HG03159 (cell line): ENCODE measurements around the gene MMP12.

Experiments used
- ATAC-seq: cut with Tn5 transposase; IDR thresholded peaks from one replicate; pipeline ENCODE4 v1.9.1; 2021; ENCODE audit warnings: mild to moderate bottlenecking, moderate library complexity; ENCODE audit not compliant: unreplicated experiment

Gene MMP12

DNA sequence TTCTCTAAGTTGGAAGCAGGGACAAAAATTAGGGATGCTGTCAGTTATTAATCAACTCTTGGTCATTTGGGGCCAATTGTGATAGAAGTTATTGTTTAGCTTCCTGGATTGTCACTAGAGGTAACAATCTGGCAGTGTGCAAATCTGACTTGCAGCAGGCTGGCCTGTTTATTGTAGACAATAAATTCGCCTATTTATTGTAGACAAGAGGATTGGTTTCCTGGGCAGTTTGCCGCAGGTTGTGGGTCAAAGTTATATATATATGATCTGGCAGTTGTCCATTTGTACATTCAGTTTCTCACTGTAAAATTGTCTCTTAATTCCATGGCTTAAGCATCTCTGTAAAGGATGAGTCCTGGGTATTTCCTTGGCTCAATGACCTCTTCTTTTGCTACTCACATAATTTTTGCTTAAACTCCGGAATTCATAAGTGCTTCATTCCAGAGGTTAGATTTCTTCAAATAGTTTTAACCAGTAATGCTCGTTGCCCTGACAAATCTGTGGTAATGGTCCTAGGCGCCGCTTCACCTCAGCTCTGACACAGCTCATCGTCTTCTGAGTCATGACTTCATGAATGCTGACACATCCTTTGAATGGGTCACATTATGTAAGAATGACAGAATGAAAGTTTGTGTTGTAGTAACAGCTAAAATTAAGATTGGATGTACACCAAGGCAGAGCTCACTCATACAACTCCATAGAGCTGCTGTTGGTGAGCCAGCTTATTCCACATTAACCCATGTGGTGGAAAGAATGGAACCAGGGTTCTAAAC, 23.6 kb downstream of the MMP12 start:
- no peak for ATAC-seq

GRCh38 chr11:102849311-102849710, 25.5 kb downstream of the MMP12 start:
- ATAC-seq: no peak

GRCh38 chr11:102846292-102846691, 28.5 kb downstream of the MMP12 start:
- ATAC-seq: no peak

GRCh38 chr11:102843489-102843888, 31.3 kb downstream of the MMP12 start, which contains the start of gene MMP3:
MMP3 (minus strand) TSS chr11:102843609; CDS start chr11:102843546, 63 bp downstream.
- no peak for ATAC-seq

- no peak for ATAC-seq
These were observed 31.9 kb downstream of the MMP12 start for GRCh38 chr11:102842930-102843329.

DNA sequence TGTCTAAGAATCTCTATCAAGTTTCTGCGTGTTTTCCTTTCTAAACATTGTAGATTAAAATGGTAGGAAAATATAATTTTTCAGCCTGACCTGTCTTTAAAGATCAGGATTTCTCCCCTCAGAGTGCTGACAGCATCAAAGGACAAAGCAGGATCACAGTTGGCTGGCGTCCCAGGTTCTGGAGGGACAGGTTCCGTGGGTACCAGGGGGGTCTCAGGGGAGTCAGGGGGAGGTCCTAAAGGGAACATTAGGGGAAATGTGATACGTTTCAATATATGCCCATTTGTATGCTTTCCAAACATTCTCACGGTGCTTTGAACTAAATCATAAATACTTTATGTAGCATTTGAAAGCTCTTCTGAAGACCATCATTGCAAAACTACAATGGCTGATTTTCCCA, 34.8 kb downstream of the MMP12 start:
- ATAC-seq: no peak

- ATAC-seq: no peak
These were observed 37.1 kb downstream of the MMP12 start for GRCh38 chr11:102837646-102838045.

DNA sequence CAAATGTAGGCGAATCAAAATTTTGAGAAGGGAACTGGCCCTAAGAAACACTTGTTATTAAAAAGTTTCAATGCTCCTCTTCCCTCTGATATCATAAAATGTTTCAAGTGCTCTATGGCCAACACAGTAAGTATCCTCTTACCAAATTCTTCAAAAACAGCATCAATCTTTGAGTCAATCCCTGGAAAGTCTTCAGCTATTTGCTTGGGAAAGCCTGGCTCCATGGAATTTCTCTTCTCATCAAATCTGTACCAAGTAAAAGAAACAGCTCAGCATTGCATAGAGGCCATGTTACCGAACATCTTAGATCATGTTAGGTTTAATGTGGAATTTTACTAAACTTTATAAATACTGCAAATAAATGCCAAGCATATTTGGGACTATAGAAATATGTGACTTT, 37.6 kb downstream of the MMP12 start:
- ATAC-seq: no peak

DNA sequence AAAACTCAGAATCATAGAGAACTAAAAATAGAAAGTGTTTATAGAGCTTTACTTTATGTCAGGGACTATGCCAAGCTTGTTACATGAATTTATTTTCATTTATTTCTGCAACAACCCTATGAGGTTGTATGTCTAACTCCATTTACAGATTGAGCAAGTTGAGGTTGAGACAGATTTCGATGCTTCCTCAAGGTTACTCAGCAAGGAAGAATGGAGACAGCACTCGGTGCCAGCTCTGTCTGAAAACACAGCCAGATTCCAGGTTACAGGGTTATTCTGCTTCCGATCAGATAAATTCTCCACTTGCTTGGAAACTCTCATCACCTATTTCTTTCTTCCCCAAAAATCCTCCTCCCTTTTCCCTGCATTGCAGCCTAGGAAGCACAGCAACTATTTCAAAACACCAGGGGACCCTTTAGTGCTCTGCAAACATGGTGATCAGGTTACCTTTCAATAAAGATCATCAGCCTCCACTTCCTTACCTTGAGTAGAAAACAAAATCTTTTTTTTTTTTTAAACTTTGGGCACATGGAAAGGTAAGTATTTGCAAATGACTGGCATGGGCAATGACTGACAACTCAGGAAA, 38.4 kb downstream of the MMP12 start:
- ATAC-seq: no peak

DNA sequence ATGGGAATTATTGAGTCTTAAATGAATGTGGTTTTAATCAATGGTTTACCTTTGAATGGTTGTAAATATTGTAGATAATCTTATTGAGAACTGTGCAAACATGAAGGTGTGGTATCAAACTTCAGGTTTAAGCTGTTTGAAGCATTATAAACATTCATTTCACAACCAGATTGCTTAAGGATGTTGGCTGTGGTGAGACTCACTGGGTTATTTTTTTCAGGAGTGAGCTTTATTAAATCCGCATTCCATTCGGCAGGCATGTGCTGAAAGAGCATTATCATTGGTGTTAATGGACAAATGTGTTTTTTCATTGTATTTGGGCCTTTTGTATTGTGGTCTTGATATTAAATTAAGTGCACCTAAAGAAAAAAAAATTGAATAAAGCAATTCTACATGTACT, 41.1 kb downstream of the MMP12 start:
- ATAC-seq: no peak

DNA sequence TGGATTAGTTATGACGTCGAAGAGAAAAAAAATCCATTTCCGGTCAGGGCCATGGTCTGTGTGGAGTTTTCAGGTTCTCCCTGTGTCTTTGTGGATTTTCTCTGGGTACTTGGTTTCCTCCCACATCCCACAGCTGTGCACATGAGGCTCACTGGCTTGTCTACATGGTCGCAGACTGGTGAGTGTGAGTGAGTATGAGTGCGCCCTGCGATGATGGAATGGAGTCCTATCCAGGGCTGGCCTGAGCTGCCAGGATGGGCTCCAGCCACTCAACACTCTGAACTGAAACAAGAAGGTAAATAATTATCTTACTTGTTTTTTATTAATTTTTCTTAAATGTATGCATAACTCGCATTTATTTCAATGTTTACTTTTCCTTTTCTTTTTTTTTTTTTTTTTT, 42.2 kb downstream of the MMP12 start:
- no peak for ATAC-seq

- ATAC-seq: no peak
These were observed 43.0 kb downstream of the MMP12 start for GRCh38 chr11:102831489-102832440.

- ATAC-seq: no peak
These were observed 43.7 kb downstream of the MMP12 start for GRCh38 chr11:102831128-102831488.

- no peak for ATAC-seq
These were observed 44.6 kb downstream of the MMP12 start for GRCh38 chr11:102830001-102830727.

GRCh38 chr11:102829316-102830000, 45.3 kb downstream of the MMP12 start:
- no peak for ATAC-seq

DNA sequence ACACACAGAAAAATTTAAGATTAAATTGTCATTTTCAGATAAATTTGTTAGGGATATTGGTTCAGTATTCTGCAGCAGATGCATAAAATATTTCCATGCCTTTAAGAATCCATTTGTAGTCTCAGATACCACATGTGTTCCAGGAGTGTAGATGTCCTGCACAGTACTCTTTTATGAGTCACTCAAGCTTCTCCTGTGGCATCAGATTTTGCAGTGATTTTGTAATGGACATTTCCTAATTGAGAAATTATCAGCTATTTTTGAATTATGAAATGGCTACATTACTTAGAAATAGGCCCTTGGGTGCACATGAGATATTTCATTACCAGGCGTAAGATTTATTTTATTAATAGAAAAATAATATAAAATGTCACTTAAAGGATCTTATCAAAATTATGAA, 50.2 kb downstream of the MMP12 start:
- ATAC-seq: no peak

DNA sequence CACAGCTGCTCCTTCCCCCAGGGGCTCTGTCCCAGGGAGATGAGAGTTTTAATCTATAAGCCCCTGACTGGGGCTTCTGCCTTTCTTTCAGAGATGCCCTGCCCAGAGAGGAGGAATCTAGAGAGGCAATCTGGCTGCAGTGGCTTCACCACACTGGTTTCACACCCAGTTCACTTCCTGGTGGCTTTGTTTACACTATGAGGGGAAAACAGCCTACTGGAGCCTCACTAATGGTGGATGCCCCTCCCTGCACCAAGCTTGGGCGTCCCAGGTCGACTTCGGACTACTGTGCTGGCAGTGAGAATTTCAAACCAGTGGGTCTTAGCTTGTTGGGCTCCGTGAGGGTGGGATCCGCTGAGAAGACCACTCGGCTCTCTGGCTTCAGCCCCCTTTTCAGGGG, 55.3 kb downstream of the MMP12 start:
- no peak for ATAC-seq

DNA sequence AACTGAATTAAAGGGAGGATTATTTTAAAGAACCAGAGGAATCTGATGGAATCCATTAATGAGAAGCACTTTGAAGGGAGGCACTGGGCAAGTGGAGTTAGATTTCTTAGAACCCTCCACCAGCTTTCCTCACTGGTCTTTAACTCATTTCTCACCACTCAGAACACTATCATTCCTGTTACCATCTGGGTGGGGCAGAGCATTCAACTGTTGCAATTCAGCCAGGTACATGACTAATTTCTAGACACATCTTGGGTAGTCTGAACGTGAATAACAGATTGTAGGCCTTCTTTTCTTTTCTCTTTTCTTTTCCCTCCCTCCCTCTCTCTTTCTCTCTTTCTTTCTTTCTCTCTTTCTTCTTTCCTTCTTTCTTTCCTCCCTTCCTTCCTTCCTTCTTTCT, 61.3 kb downstream of the MMP12 start:
- ATAC-seq: no peak
